WTC11 (cell line): Measurements from ENCODE around the gene SPDEF. TPM values are rescaled to one million over a fixed set of nuclear protein-coding genes. Genes with fewer than 3 reads are reported as not detected.

Experiments
- ATAC-seq: fragments of 200-7000 bp; cut with Tn5 transposase; 2 replicates; pipeline ENCODE4 v1.10.0; 2021; ENCODE audit warnings: mild to moderate bottlenecking, moderate library complexity
- CTCF ChIA-PET: fragments of 300-600 bp; sonication (Branson Sonifier 250); formaldehyde crosslinking; loops from one replicate; lab custom pipeline; 2021; ENCODE audit warnings: antibody characterized with exemption; lab: Charles Lee
- POLR2A ChIA-PET: fragments of 350-600 bp; sonication (Branson Sonifier 250); formaldehyde crosslinking; loops from one replicate; lab custom pipeline; 2021; ENCODE audit warnings: antibody characterized with exemption; lab: Charles Lee
- DNase-seq: peaks from one replicate; pipeline ENCODE4 v3.0.0; 2021; ENCODE audit warnings: low spot score
- H3K27ac Mint-ChIP-seq: 2 replicates; pipeline ENCODE4 v1.8.0; 2021; ENCODE audit warnings: mixed read lengths
- H3K27me3 Mint-ChIP-seq: 2 replicates; pipeline ENCODE4 v1.8.0; 2021; ENCODE audit warnings: low read depth, mild to moderate bottlenecking, moderate library complexity, mixed read lengths
- H3K36me3 Mint-ChIP-seq: 2 replicates; pipeline ENCODE4 v1.8.0; 2021; ENCODE audit warnings: mixed read lengths
- H3K4me1 Mint-ChIP-seq: 2 replicates; pipeline ENCODE4 v1.8.0; 2022; ENCODE audit warnings: mixed read lengths
- H3K4me3 Mint-ChIP-seq: 2 replicates; pipeline ENCODE4 v1.8.0; 2021; ENCODE audit warnings: mild to moderate bottlenecking, moderate library complexity, mixed read lengths
- H3K9me3 Mint-ChIP-seq: 2 replicates; pipeline ENCODE4 v1.8.0; 2021; ENCODE audit warnings: mixed read lengths
- ATF1 ChIP-seq: sonication (generic); formaldehyde crosslinking; IDR thresholded peaks from 2 replicates; pipeline ENCODE4 v1.8.1; 2023; ENCODE audit warnings: mild to moderate bottlenecking, moderate library complexity, missing genetic modification reagents
- GRHL2 ChIP-seq: fragments of 250-450 bp; sonication (Bioruptor Pico); IDR thresholded peaks from 2 replicates; pipeline ENCODE4 v1.8.0; 2022; ENCODE audit warnings: mild to moderate bottlenecking, moderate library complexity; ENCODE audit not compliant: insufficient replicate concordance, severe bottlenecking
- MXD4 ChIP-seq: fragments of 250-450 bp; sonication (Bioruptor Pico); IDR thresholded peaks from 2 replicates; pipeline ENCODE4 v1.8.0; 2021; ENCODE audit warnings: mild to moderate bottlenecking, moderate library complexity, borderline replicate concordance
- MYBL2 ChIP-seq: sonication (generic); formaldehyde crosslinking; IDR thresholded peaks from 2 replicates; pipeline ENCODE4 v1.8.1; 2023; ENCODE audit warnings: mild to moderate bottlenecking, moderate library complexity, missing genetic modification reagents
- NFYB ChIP-seq: sonication (generic); formaldehyde crosslinking; conservative IDR thresholded peaks from 2 replicates; pipeline ENCODE4 v1.8.0; 2022; ENCODE audit warnings: low read depth, missing genetic modification reagents
- SMAD4 ChIP-seq: sonication (generic); formaldehyde crosslinking; IDR thresholded peaks from 2 replicates; pipeline ENCODE4 v1.8.0; 2022; ENCODE audit warnings: mild to moderate bottlenecking, missing genetic modification reagents
- TCF7 ChIP-seq: sonication (generic); formaldehyde crosslinking; IDR thresholded peaks from 2 replicates; pipeline ENCODE4 v1.8.0; 2022; ENCODE audit warnings: mild to moderate bottlenecking, low read depth, missing genetic modification reagents, moderate library complexity
- ZNF396 ChIP-seq: fragments of 250-450 bp; sonication (Bioruptor Pico); IDR thresholded peaks from 2 replicates; pipeline ENCODE4 v1.8.0; 2021; ENCODE audit warnings: mild to moderate bottlenecking, moderate library complexity, borderline replicate concordance
- total RNA-seq: library from RNA; stranded (reverse); gene quantifications from 3 replicates; pipeline ENCODE4 v1.2.3, GENCODE V29; 2021
- TF ChIP-seq, protein P1 (sequence below): sonication (generic); formaldehyde crosslinking; IDR thresholded peaks from 2 replicates; pipeline ENCODE4 v1.8.1; 2022; ENCODE audit warnings: low read depth, missing genetic modification reagents, borderline replicate concordance
- TF ChIP-seq, protein P2 (sequence below): fragments of 250-450 bp; sonication (Bioruptor Pico); IDR thresholded peaks from 2 replicates; pipeline ENCODE4 v1.9.0; 2021; ENCODE audit warnings: mild to moderate bottlenecking
- TF ChIP-seq, protein P3 (sequence below): sonication (generic); formaldehyde crosslinking; IDR thresholded peaks from 2 replicates; pipeline ENCODE4 v1.8.1; 2023; ENCODE audit warnings: mild to moderate bottlenecking, missing genetic modification reagents, borderline replicate concordance
- TF ChIP-seq, protein P4 (sequence below): sonication (generic); formaldehyde crosslinking; IDR thresholded peaks from 2 replicates; pipeline ENCODE4 v1.8.1; 2023; ENCODE audit warnings: mild to moderate bottlenecking, missing genetic modification reagents, moderate library complexity
- TF ChIP-seq, protein P5 (sequence below): sonication (generic); formaldehyde crosslinking; IDR thresholded peaks from 2 replicates; pipeline ENCODE4 v1.8.0; 2023; ENCODE audit warnings: missing genetic modification reagents
- TF ChIP-seq, protein P6 (sequence below): fragments of 250-450 bp; sonication (Bioruptor Pico); conservative IDR thresholded peaks from 2 replicates; pipeline ENCODE4 v1.9.0; 2021; ENCODE audit warnings: mild to moderate bottlenecking
- TF ChIP-seq, protein P7 (sequence below): sonication (generic); formaldehyde crosslinking; IDR thresholded peaks from 2 replicates; pipeline ENCODE4 v1.8.1; 2023; ENCODE audit warnings: mild to moderate bottlenecking, moderate library complexity, missing genetic modification reagents

Gene SPDEF
- total RNA-seq, 1 experiment from 2014 or later, result 0.72 TPM

DNA sequence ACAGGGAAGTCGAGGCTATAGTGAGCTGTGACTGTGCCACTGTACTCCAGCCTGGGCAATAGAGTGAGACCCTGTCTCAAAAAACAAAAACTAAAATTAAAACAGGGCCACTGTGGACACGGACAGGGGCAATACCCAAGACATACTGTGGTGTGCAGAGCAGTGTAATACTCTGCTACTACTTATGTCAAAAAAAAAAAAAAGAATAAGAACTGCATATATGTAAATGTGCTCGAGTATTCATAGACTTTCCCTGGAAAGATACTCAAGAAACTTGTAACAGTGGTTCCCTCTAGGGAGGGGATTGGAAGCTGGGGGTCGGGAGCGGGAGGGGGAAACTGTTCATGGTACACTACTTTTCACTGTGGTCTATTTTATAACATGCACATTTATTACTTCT, 15.9 kb downstream of the SPDEF start:
- TF ChIP-seq, protein P1, sequence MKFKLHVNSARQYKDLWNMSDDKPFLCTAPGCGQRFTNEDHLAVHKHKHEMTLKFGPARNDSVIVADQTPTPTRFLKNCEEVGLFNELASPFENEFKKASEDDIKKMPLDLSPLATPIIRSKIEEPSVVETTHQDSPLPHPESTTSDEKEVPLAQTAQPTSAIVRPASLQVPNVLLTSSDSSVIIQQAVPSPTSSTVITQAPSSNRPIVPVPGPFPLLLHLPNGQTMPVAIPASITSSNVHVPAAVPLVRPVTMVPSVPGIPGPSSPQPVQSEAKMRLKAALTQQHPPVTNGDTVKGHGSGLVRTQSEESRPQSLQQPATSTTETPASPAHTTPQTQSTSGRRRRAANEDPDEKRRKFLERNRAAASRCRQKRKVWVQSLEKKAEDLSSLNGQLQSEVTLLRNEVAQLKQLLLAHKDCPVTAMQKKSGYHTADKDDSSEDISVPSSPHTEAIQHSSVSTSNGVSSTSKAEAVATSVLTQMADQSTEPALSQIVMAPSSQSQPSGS (CRISPR knock-in tag), result no peak
- ATAC-seq (no peak), DNase-seq (no peak)
- no peak overlapping the region for H3K4me3 Mint-ChIP-seq
- H3K9me3 Mint-ChIP-seq, result no peaks in the 10 kb centered on the region
- ChIA-PET CTCF (interaction anchor here (1.5 to 2.5 kb wide), 2 partner anchors 13 to 81 kb away, joined by 4 to 12 read pairs; no protein-coding TSS in a partner anchor), POLR2A (interaction anchor here (0.6 kb wide), 1 partner anchor 918 kb away, joined by 3 read pairs; no protein-coding TSS in a partner anchor)
- no peaks in the 10 kb centered on the region for H3K36me3 Mint-ChIP-seq
- no peaks in the 10 kb centered on the region; the same call in 1 of the 2 replicates for H3K27me3 Mint-ChIP-seq
- no peak overlapping the region for H3K27ac Mint-ChIP-seq
- H3K4me1 Mint-ChIP-seq, result no peaks in the 10 kb centered on the region

DNA sequence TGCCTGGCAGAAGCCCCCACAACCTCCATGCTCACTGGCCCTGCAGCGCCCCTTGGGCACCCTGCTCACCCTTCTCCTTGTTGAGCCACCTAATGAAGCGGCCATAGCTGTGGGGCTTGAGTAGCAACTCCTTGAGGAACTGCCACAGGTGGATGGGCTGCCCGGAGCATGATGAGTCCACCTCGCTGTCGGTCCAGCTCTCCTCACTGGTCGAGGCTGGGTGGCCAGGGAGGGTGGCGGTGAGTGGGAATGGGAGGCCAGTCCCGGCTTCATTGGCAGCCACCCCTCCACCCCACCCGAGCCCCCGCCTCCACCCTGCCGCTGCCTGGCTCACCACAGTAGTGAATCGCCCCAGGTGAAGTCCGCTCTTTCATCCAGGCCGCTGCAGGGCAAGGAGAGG, 16.9 kb downstream of the SPDEF start:
- no peak for DNase-seq
- ChIA-PET POLR2A (interaction anchor here (0.7 kb wide), 1 partner anchor 83 kb away, joined by 3 read pairs; no protein-coding TSS in a partner anchor), CTCF (interaction anchor here (1.5 to 2.5 kb wide), 2 partner anchors 12 to 80 kb away, joined by 4 to 12 read pairs; no protein-coding TSS in a partner anchor)
- no peaks in the 10 kb centered on the region for H3K9me3 Mint-ChIP-seq
- no peaks in the 10 kb centered on the region for H3K36me3 Mint-ChIP-seq
- TF ChIP-seq, protein P2, sequence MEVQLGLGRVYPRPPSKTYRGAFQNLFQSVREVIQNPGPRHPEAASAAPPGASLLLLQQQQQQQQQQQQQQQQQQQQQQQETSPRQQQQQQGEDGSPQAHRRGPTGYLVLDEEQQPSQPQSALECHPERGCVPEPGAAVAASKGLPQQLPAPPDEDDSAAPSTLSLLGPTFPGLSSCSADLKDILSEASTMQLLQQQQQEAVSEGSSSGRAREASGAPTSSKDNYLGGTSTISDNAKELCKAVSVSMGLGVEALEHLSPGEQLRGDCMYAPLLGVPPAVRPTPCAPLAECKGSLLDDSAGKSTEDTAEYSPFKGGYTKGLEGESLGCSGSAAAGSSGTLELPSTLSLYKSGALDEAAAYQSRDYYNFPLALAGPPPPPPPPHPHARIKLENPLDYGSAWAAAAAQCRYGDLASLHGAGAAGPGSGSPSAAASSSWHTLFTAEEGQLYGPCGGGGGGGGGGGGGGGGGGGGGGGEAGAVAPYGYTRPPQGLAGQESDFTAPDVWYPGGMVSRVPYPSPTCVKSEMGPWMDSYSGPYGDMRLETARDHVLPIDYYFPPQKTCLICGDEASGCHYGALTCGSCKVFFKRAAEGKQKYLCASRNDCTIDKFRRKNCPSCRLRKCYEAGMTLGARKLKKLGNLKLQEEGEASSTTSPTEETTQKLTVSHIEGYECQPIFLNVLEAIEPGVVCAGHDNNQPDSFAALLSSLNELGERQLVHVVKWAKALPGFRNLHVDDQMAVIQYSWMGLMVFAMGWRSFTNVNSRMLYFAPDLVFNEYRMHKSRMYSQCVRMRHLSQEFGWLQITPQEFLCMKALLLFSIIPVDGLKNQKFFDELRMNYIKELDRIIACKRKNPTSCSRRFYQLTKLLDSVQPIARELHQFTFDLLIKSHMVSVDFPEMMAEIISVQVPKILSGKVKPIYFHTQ, result no peak
- TF ChIP-seq ZNF396 (CRISPR knock-in tag) (no peak), ATF1 (CRISPR knock-in tag) (no peak)
- TF ChIP-seq, protein P3, sequence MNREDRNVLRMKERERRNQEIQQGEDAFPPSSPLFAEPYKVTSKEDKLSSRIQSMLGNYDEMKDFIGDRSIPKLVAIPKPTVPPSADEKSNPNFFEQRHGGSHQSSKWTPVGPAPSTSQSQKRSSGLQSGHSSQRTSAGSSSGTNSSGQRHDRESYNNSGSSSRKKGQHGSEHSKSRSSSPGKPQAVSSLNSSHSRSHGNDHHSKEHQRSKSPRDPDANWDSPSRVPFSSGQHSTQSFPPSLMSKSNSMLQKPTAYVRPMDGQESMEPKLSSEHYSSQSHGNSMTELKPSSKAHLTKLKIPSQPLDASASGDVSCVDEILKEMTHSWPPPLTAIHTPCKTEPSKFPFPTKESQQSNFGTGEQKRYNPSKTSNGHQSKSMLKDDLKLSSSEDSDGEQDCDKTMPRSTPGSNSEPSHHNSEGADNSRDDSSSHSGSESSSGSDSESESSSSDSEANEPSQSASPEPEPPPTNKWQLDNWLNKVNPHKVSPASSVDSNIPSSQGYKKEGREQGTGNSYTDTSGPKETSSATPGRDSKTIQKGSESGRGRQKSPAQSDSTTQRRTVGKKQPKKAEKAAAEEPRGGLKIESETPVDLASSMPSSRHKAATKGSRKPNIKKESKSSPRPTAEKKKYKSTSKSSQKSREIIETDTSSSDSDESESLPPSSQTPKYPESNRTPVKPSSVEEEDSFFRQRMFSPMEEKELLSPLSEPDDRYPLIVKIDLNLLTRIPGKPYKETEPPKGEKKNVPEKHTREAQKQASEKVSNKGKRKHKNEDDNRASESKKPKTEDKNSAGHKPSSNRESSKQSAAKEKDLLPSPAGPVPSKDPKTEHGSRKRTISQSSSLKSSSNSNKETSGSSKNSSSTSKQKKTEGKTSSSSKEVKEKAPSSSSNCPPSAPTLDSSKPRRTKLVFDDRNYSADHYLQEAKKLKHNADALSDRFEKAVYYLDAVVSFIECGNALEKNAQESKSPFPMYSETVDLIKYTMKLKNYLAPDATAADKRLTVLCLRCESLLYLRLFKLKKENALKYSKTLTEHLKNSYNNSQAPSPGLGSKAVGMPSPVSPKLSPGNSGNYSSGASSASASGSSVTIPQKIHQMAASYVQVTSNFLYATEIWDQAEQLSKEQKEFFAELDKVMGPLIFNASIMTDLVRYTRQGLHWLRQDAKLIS (CRISPR knock-in tag), result no peak
- TF ChIP-seq, protein P4, sequence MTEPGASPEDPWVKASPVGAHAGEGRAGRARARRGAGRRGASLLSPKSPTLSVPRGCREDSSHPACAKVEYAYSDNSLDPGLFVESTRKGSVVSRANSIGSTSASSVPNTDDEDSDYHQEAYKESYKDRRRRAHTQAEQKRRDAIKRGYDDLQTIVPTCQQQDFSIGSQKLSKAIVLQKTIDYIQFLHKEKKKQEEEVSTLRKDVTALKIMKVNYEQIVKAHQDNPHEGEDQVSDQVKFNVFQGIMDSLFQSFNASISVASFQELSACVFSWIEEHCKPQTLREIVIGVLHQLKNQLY (CRISPR knock-in tag), result no peak
- H3K4me1 Mint-ChIP-seq, result no peaks in the 10 kb centered on the region
- H3K27ac Mint-ChIP-seq, result no peak overlapping the region
- no peak for ATAC-seq
- no peak overlapping the region for H3K4me3 Mint-ChIP-seq
- H3K27me3 Mint-ChIP-seq, result no peaks in the 10 kb centered on the region; the same call in 1 of the 2 replicates

DNA sequence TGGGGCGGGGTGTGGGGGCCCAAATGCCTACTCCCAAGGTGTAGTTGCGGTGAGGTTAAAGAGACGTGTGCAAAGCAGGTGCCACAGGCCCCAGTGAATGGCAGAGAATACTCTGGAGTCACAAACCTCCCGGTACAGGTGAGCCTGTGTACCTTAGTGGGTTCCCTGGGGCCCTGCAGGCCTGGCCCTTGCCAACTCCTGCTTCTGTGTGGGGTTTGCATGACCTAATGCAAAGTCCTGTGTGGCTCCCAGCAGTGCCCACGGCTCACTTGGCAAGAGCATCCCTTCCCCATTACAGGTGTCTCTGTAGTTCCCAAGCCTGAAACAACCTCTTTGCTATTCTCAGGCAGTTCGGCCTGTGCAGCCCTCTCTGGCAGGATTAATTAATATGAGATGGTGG, 17.5 kb downstream of the SPDEF start:
- TF ChIP-seq, protein P5, sequence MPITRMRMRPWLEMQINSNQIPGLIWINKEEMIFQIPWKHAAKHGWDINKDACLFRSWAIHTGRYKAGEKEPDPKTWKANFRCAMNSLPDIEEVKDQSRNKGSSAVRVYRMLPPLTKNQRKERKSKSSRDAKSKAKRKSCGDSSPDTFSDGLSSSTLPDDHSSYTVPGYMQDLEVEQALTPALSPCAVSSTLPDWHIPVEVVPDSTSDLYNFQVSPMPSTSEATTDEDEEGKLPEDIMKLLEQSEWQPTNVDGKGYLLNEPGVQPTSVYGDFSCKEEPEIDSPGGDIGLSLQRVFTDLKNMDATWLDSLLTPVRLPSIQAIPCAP, result no peak
- TF ChIP-seq MYBL2 (no peak), GRHL2 (CRISPR knock-in tag) (no peak), MXD4 (CRISPR knock-in tag) (no peak), SMAD4 (CRISPR knock-in tag) (no peak), TCF7 (CRISPR knock-in tag) (no peak), NFYB (CRISPR knock-in tag) (no peak)
- TF ChIP-seq, protein P6, sequence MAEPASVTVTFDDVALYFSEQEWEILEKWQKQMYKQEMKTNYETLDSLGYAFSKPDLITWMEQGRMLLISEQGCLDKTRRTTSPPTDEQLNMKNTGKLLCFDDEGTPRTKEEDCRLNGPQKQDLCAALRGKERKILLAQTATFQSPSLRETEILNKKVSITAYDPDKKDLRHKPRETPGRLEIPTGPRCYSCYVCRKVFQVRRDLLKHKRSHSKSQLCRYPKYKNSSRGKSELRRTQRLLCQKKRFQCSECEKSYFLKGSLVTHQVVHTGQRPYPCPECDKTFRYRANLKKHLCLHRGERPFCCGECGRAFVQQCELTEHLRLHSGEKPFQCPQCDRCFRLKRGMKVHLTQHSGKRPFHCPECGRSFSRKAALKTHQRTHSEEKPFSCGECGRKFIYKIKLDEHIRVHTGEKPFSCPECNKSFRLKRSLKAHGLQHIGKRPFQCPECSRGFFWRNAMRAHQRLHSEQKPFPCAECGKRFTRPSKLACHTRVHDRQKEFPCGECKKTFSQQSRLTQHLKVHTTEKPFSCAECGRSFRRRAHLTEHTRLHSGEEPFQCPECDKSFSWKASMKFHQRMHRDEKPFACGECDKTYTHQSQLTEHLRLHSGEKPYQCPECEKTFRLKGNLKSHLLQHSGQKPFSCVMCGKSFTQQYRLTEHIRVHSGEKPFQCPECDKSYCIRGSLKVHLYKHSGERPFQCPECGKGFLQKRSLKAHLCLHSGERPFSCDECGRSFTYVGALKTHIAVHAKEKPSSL, result no peak
- TF ChIP-seq, protein P7, sequence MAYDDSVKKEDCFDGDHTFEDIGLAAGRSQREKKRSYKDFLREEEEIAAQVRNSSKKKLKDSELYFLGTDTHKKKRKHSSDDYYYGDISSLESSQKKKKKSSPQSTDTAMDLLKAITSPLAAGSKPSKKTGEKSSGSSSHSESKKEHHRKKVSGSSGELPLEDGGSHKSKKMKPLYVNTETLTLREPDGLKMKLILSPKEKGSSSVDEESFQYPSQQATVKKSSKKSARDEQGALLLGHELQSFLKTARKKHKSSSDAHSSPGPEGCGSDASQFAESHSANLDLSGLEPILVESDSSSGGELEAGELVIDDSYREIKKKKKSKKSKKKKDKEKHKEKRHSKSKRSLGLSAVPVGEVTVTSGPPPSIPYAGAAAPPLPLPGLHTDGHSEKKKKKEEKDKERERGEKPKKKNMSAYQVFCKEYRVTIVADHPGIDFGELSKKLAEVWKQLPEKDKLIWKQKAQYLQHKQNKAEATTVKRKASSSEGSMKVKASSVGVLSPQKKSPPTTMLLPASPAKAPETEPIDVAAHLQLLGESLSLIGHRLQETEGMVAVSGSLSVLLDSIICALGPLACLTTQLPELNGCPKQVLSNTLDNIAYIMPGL (CRISPR knock-in tag), result no peak
- Mint-ChIP-seq H3K27ac (no peak overlapping the region), H3K9me3 (no peaks in the 10 kb centered on the region), H3K36me3 (no peaks in the 10 kb centered on the region), H3K27me3 (no peaks in the 10 kb centered on the region; the same call in 1 of the 2 replicates), H3K4me1 (no peaks in the 10 kb centered on the region), H3K4me3 (no peak overlapping the region)
- DNase-seq (no peak), ATAC-seq (no peak)
- ChIA-PET POLR2A (interaction anchor here (0.7 kb wide), 1 partner anchor 84 kb away, joined by 3 read pairs; no protein-coding TSS in a partner anchor), CTCF (interaction anchor here (2.5 kb wide), 1 partner anchor 79 kb away, joined by 12 read pairs; no protein-coding TSS in a partner anchor)
